Gastroesophageal sphincter (tissue), 3 donors: ENCODE results near the gene MICAL3.

ENCODE experiments used
- CTCF ChIP-seq, 4 experiments: fragments of 200-600 bp in 2 of 4; fragments of 450-650 bp in 2 of 4; sonication (generic) in 1 of 4; IDR thresholded peaks; one replicate each; pipeline ENCODE4 v1.5.1; 2017 to 2019; ENCODE audit warnings: antibody characterized with exemption in 4 of 4, mild to moderate bottlenecking in 2 of 4, moderate library complexity in 2 of 4
- POLR2AphosphoS5 ChIP-seq: sonication (generic); formaldehyde crosslinking; IDR thresholded peaks from one replicate; pipeline ENCODE4 v1.6.1; 2017; ENCODE audit warnings: antibody characterized with exemption

DNA sequence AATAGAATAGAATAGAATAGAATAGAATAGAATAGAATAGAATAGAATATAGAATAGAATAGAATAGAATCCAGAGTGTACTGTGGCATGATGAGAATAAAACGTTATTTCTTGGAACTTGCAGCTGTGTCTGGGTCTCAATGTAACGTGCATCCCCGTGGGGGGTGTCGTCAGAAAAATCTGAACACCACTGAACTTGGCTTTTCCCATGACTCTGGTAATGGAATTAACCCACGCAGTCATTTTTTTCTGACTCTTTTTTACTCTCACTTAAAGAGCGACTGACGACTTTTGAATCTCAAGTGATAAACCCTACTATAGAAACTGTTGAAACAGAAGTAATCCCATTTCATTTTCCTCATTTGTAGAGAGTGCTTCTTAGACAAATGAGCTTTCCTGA is 157.7 kb downstream of the MICAL3 start:
- TF ChIP-seq CTCF (IDR thresholded peaks at IDR 0.05) = no peak
- TF ChIP-seq POLR2AphosphoS5 = no peak
